Endodermal cell (in vitro differentiated cells): Measurements from ENCODE around the gene ABR. TPM values are rescaled to one million over a fixed set of nuclear protein-coding genes. Genes with fewer than 3 reads are reported as not detected.
"Not testable (repeated sequence)": the region's sequence is repeated elsewhere in the genome, so short reads cannot be mapped to it uniquely, and the experiment has no call there.

Experiments used
- DNase-seq: peaks from one replicate; pipeline ENCODE4 v3.0.0-alpha.2; 2017
- H3K27ac ChIP-seq: 2 replicates; pipeline ENCODE4 v1.5.1; 2013; ENCODE audit warnings: mild to moderate bottlenecking, low read depth, low read length, moderate library complexity
- H3K27me3 ChIP-seq: 2 replicates; pipeline ENCODE4 v1.6.1; 2013; ENCODE audit warnings: mild to moderate bottlenecking, low read length, moderate library complexity; ENCODE audit not compliant: insufficient read depth, control insufficient read depth, poor library complexity, severe bottlenecking
- H3K36me3 ChIP-seq: 2 replicates; pipeline ENCODE4 v1.7.0; 2013; ENCODE audit warnings: mild to moderate bottlenecking, low read length, moderate library complexity; ENCODE audit not compliant: control insufficient read depth, insufficient read depth
- H3K4me1 ChIP-seq: one replicate; pipeline ENCODE4 v1.7.0; 2013; ENCODE audit warnings: low read length; ENCODE audit not compliant: control insufficient read depth, insufficient read depth
- H3K4me3 ChIP-seq: 2 replicates; pipeline ENCODE4 v1.5.1; 2013; ENCODE audit warnings: mild to moderate bottlenecking, low read length, moderate library complexity
- H3K9ac ChIP-seq: 2 replicates; pipeline ENCODE4 v1.6.1; 2013; ENCODE audit warnings: mild to moderate bottlenecking, low read length, moderate library complexity; ENCODE audit not compliant: poor library complexity, severe bottlenecking; ENCODE audit errors: extremely low read depth
- H3K9me3 ChIP-seq: 2 replicates; pipeline ENCODE4 v1.6.1; 2013; ENCODE audit warnings: mild to moderate bottlenecking, low read length, moderate library complexity; ENCODE audit not compliant: control insufficient read depth
- H3K27ac Mint-ChIP-seq: 2 replicates; pipeline ENCODE4 v1.8.0; 2020; ENCODE audit warnings: mixed read lengths
- H3K27me3 Mint-ChIP-seq: 2 replicates; pipeline ENCODE4 v1.8.0; 2021; ENCODE audit warnings: mild to moderate bottlenecking, mixed read lengths; ENCODE audit not compliant: insufficient read depth
- H3K36me3 Mint-ChIP-seq: 2 replicates; pipeline ENCODE4 v1.8.0; 2020; ENCODE audit warnings: low read depth, mixed read lengths
- H3K4me1 Mint-ChIP-seq: 2 replicates; pipeline ENCODE4 v1.8.0; 2020; ENCODE audit warnings: mixed read lengths
- H3K4me3 Mint-ChIP-seq: 2 replicates; pipeline ENCODE4 v1.8.0; 2020; ENCODE audit warnings: mild to moderate bottlenecking, moderate library complexity, mixed read lengths
- H3K9me3 Mint-ChIP-seq: 2 replicates; pipeline ENCODE4 v1.8.0; 2020; ENCODE audit warnings: mild to moderate bottlenecking, mixed read lengths
- CTCF ChIP-seq: fragments of 200-600 bp; sonication (generic); conservative IDR thresholded peaks from 2 replicates; pipeline ENCODE4 v1.5.0; 2021; ENCODE audit warnings: antibody characterized with exemption, mild to moderate bottlenecking
- WGBS, 2 experiments: methylation state at CpG; one replicate each; pipeline versions ENCODE4 v1.1.5 to v1.1.7; 2013; ENCODE audit warnings: missing lambda C conversion rate in 2 of 2, mixed read lengths in 1 of 2; ENCODE audit not compliant: insufficient coverage in 1 of 2, insufficient read length in 1 of 2; 5-methylcytosine and 5-hydroxymethylcytosine counted together
- total RNA-seq, 2 donors: library from RNA; stranded (reverse); fragmentation: NEBNext Ultra II Directional in 1 of 2; extraction: Animal tissue kit (Norgen Biotek cat#: 25700) in 1 of 2; gene quantifications; 2 replicates in 1 of 2; 3 replicates in 1 of 2; pipeline ENCODE4 v1.2.1, GENCODE V29; 2021

ABR gene
- total RNA-seq, 2 donors from 2014 or later = 51.1 to 58.7 TPM

GRCh38 chr17:1203111-1203966 lies 23.6 kb upstream of the ABR start:
- Histone ChIP-seq H3K9ac (peak overlapping the region; percentile 74), H3K9me3 (no peaks in the 10 kb centered on the region)
- H3K4me1 Mint-ChIP-seq = peaks cover 6% of the 10 kb centered on the region

GRCh38 chr17:1202291-1202690 lies 22.5 kb upstream of the ABR start:
- H3K9me3 Mint-ChIP-seq = no peaks in the 10 kb centered on the region
- no peak overlapping the region for H3K9ac ChIP-seq
- TF ChIP-seq CTCF = no peak
- no peak overlapping the region for H3K4me3 ChIP-seq
- H3K36me3 ChIP-seq = no peaks in the 10 kb centered on the region
- H3K27ac Mint-ChIP-seq = no peak overlapping the region
- 84 to 98% methylated on average over 5 of the region's 5 CpGs for WGBS, 2 experiments
- H3K4me1 ChIP-seq = peaks cover 8% of the 10 kb centered on the region
- H3K9me3 ChIP-seq = no peaks in the 10 kb centered on the region
- H3K27me3 ChIP-seq = no peaks in the 10 kb centered on the region
- H3K4me1 Mint-ChIP-seq = peaks cover 14% of the 10 kb centered on the region
- H3K4me3 Mint-ChIP-seq = no peak overlapping the region
- no peak for DNase-seq
- no peak overlapping the region for H3K27ac ChIP-seq
- peaks cover 14% of the 10 kb centered on the region for H3K27me3 Mint-ChIP-seq
- H3K36me3 Mint-ChIP-seq = no peaks in the 10 kb centered on the region

More at GRCh38 chr17:1203111-1203966, 23.6 kb upstream of the ABR start:
- TF ChIP-seq CTCF = no peak
- Mint-ChIP-seq H3K9me3 (no peaks in the 10 kb centered on the region), H3K36me3 (no peaks in the 10 kb centered on the region), H3K4me3 (peak overlapping the region; percentile 52), H3K27ac (no peak overlapping the region), H3K27me3 (peaks cover 14% of the 10 kb centered on the region)
- 10 to 20% methylated on average over 24 to 72 of the region's 91 CpGs for WGBS, 2 experiments
- Histone ChIP-seq H3K27me3 (no peaks in the 10 kb centered on the region), H3K27ac (no peak overlapping the region), H3K4me1 (peaks cover 2% of the 10 kb centered on the region), H3K36me3 (no peaks in the 10 kb centered on the region), H3K4me3 (peak overlapping the region; percentile 79)
- DNase-seq = peak; percentile 97

- Histone ChIP-seq H3K4me3 (no peak overlapping the region), H3K9me3 (no peaks in the 10 kb centered on the region), H3K36me3 (no peaks in the 10 kb centered on the region), H3K4me1 (peaks cover 8% of the 10 kb centered on the region), H3K27me3 (no peaks in the 10 kb centered on the region), H3K9ac (no peak overlapping the region), H3K27ac (no peak overlapping the region)
- Mint-ChIP-seq H3K36me3 (no peaks in the 10 kb centered on the region), H3K9me3 (no peaks in the 10 kb centered on the region), H3K27me3 (peaks cover 12% of the 10 kb centered on the region), H3K4me3 (no peak overlapping the region), H3K4me1 (peaks cover 14% of the 10 kb centered on the region), H3K27ac (no peak overlapping the region)
- no peak for DNase-seq
- no peak for TF ChIP-seq CTCF
- WGBS, 2 experiments = 89% methylated on average over 25 of the region's 25 CpGs
Observed at GRCh38 chr17:1201132-1201702, 21.4 kb upstream of the ABR start.

GRCh38 chr17:1199271-1199743 lies 19.5 kb upstream of the ABR start:
- not testable (repeated sequence) for H3K9me3 ChIP-seq, H3K4me1 ChIP-seq, H3K4me3 Mint-ChIP-seq, H3K27ac ChIP-seq, DNase-seq, H3K36me3 ChIP-seq, H3K27ac Mint-ChIP-seq, H3K9ac ChIP-seq, H3K9me3 Mint-ChIP-seq, H3K36me3 Mint-ChIP-seq, H3K4me3 ChIP-seq, H3K27me3 ChIP-seq, H3K27me3 Mint-ChIP-seq
- 93% methylated on average over 5 to 10 of the region's 10 CpGs for WGBS, 2 experiments
- H3K4me1 Mint-ChIP-seq = peaks cover 14% of the 10 kb centered on the region
